ENCODE results near the gene NIPSNAP2. TPM values are rescaled to one million over a fixed set of nuclear protein-coding genes. Genes with fewer than 3 reads are reported as not detected.

NIPSNAP2 gene
- polyA plus RNA-seq, 3 donors, result 43.2 to 97.5 (median 88.0) TPM

- no CpG with 5 or more reads among the region's 7 CpGs for WGBS (ENCODE audit: insufficient coverage)
- H3K4me3 Mint-ChIP-seq, result no peak overlapping the region
- H3K4me2 ChIP-seq (replicated peaks; ENCODE audit: extremely low read depth, low read length, poor library complexity, severe bottlenecking), result no peak overlapping the region
- no peak overlapping the region for H3K27ac ChIP-seq (ENCODE audit: low read depth in 1 of 2, low read length in 2 of 2)
- H3K36me3 Mint-ChIP-seq, result no peaks in the 10 kb centered on the region
- H3K27me3 Mint-ChIP-seq (ENCODE audit: low read depth in 3 of 3), result peaks cover 0 to 1% (median 0%) of the 10 kb centered on the region in 3 donors
- H3K79me2 ChIP-seq (ENCODE audit: insufficient read depth, low read length), result no peaks in the 10 kb centered on the region
- H3K4me1 Mint-ChIP-seq, result no peaks in the 10 kb centered on the region
- DNase-seq, result no peak
- H3K9ac ChIP-seq (ENCODE audit: insufficient read depth, low read length, poor library complexity, severe bottlenecking), result no peak overlapping the region
- intact Hi-C loops (cut with micrococcal nuclease), result no loop called here
- H3K4me1 ChIP-seq (ENCODE audit: control insufficient read depth in 1 of 2, insufficient read depth in 2 of 2, low read length in 2 of 2), result no peaks in the 10 kb centered on the region
- peaks cover 34 to 85% (median 79%) of the 10 kb centered on the region in 7 donors for H3K9me3 Mint-ChIP-seq
- H2AFZ ChIP-seq (ENCODE audit: insufficient read depth, low read depth, low read length, poor library complexity, severe bottlenecking), result no peak overlapping the region
- H3K36me3 ChIP-seq (replicated peaks in 1 of 2; ENCODE audit: control insufficient read depth in 1 of 2, insufficient read depth in 2 of 2, low read length in 2 of 2), result no peaks in the 10 kb centered on the region
- no peak overlapping the region for H3K4me3 ChIP-seq (replicated peaks in 1 of 3; ENCODE audit: low read depth in 2 of 3, low read length in 3 of 3)
- no peaks in the 10 kb centered on the region for H4K20me1 ChIP-seq (ENCODE audit: insufficient read depth, low read length)
- H3K9me3 ChIP-seq (replicated peaks in 1 of 2; ENCODE audit: control insufficient read depth in 1 of 2, insufficient read depth in 1 of 2, low read length in 2 of 2), result peaks cover 57 to 71% of the 10 kb centered on the region in 2 donors
- H3K27ac Mint-ChIP-seq, result no peak overlapping the region
- H3K27me3 ChIP-seq (ENCODE audit: control insufficient read depth in 2 of 2, insufficient read depth in 2 of 2, low read length in 2 of 2), result no peaks in the 10 kb centered on the region
- no peak for TF ChIP-seq CTCF (IDR thresholded peaks at IDR 0.05)
These were observed 24.8 kb upstream of the NIPSNAP2 start for GRCh38 chr7:55939514-55940123.

- Histone ChIP-seq H3K4me1 (ENCODE audit: control insufficient read depth in 1 of 2, insufficient read depth in 2 of 2, low read length in 2 of 2) (no peaks in the 10 kb centered on the region), H2AFZ (ENCODE audit: insufficient read depth, low read depth, low read length, poor library complexity, severe bottlenecking) (no peak overlapping the region), H3K27ac (ENCODE audit: low read depth in 1 of 2, low read length in 2 of 2) (no peak overlapping the region), H4K20me1 (ENCODE audit: insufficient read depth, low read length) (no peaks in the 10 kb centered on the region), H3K9ac (ENCODE audit: insufficient read depth, low read length, poor library complexity, severe bottlenecking) (no peak overlapping the region), H3K9me3 (replicated peaks in 1 of 2; ENCODE audit: control insufficient read depth in 1 of 2, insufficient read depth in 1 of 2, low read length in 2 of 2) (peaks cover 31 to 39% of the 10 kb centered on the region in 2 donors), H3K27me3 (ENCODE audit: control insufficient read depth in 2 of 2, insufficient read depth in 2 of 2, low read length in 2 of 2) (no peaks in the 10 kb centered on the region), H3K79me2 (ENCODE audit: insufficient read depth, low read length) (no peaks in the 10 kb centered on the region), H3K4me2 (replicated peaks; ENCODE audit: extremely low read depth, low read length, poor library complexity, severe bottlenecking) (no peak overlapping the region), H3K4me3 (replicated peaks in 1 of 3; ENCODE audit: low read depth in 2 of 3, low read length in 3 of 3) (no peak overlapping the region), H3K36me3 (replicated peaks in 1 of 2; ENCODE audit: control insufficient read depth in 1 of 2, insufficient read depth in 2 of 2, low read length in 2 of 2) (no peaks in the 10 kb centered on the region)
- TF ChIP-seq CTCF (IDR thresholded peaks at IDR 0.05), result no peak
- no CpG with 5 or more reads among the region's 5 CpGs for WGBS (ENCODE audit: insufficient coverage)
- DNase-seq, result peak in 1 of 3 donors; percentile 65
- H3K4me1 Mint-ChIP-seq, result no peaks in the 10 kb centered on the region
- no peak overlapping the region for H3K27ac Mint-ChIP-seq
- intact Hi-C loops (cut with micrococcal nuclease), result loop anchor here in 1 of 2 donors (5.0 kb wide), 1 partner anchor 54 kb away; no protein-coding TSS in a partner anchor
- peaks cover 11 to 62% (median 42%) of the 10 kb centered on the region in 7 donors for H3K9me3 Mint-ChIP-seq
- H3K36me3 Mint-ChIP-seq, result no peaks in the 10 kb centered on the region
- H3K4me3 Mint-ChIP-seq, result no peak overlapping the region
- peaks cover 0 to 3% (median 2%) of the 10 kb centered on the region in 3 donors for H3K27me3 Mint-ChIP-seq (ENCODE audit: low read depth in 3 of 3)
These were observed 17.8 kb upstream of the NIPSNAP2 start for GRCh38 chr7:55946545-55946944.
